Hematopoietic multipotent progenitor cell treated with erythropoietin and hydrocortisone succinate and interleukin-3 and kit ligand, for 8 days (in vitro differentiated cells): ENCODE results near the gene ACSL6.

Experiments used
- DNase-seq: peaks from one replicate; pipeline ENCODE4 v3.0.0-alpha.2; 2015

The ACSL6 gene

GRCh38 chr5:132044207-132044606, 32.7 kb upstream of the ACSL6 start:
- DNase-seq: no peak

GRCh38 chr5:132037353-132037752, 25.9 kb upstream of the ACSL6 start:
- DNase-seq: no peak

- DNase-seq: no peak
These were observed 21.7 kb upstream of the ACSL6 start for GRCh38 chr5:132033122-132033521.

- no peak for DNase-seq
These were observed 20.7 kb upstream of the ACSL6 start for GRCh38 chr5:132032196-132032595.

- no peak for DNase-seq
These were observed 19.2 kb upstream of the ACSL6 start for GRCh38 chr5:132030610-132031009.

GRCh38 chr5:132029609-132030330, 18.3 kb upstream of the ACSL6 start:
- DNase-seq: no peak

GRCh38 chr5:132027027-132027426, 15.6 kb upstream of the ACSL6 start:
- DNase-seq: no peak

GRCh38 chr5:132026516-132027008, 15.1 kb upstream of the ACSL6 start:
- no peak for DNase-seq

GRCh38 chr5:132025403-132025971, 14.0 kb upstream of the ACSL6 start:
- no peak for DNase-seq

GRCh38 chr5:132024789-132025402, 13.4 kb upstream of the ACSL6 start:
- no peak for DNase-seq

GRCh38 chr5:132024117-132024435, 12.6 kb upstream of the ACSL6 start:
- DNase-seq: no peak

- no peak for DNase-seq
These were observed 12.0 kb upstream of the ACSL6 start for GRCh38 chr5:132023258-132024116.

- DNase-seq: no peak
These were observed 11.3 kb upstream of the ACSL6 start for GRCh38 chr5:132022737-132023136.

- no peak for DNase-seq
These were observed 10.2 kb upstream of the ACSL6 start for GRCh38 chr5:132021654-132022053.

- DNase-seq: no peak
These were observed 9.3 kb upstream of the ACSL6 start for GRCh38 chr5:132020568-132021339.

- DNase-seq: no peak
These were observed 8.5 kb upstream of the ACSL6 start for GRCh38 chr5:132019857-132020555.

- DNase-seq: no peak
These were observed 7.9 kb upstream of the ACSL6 start for GRCh38 chr5:132019337-132019736.

GRCh38 chr5:132017738-132018625, 6.5 kb upstream of the ACSL6 start:
- no peak for DNase-seq

GRCh38 chr5:132017316-132017715, 5.9 kb upstream of the ACSL6 start:
- no peak for DNase-seq

- DNase-seq: no peak
These were observed 5.3 kb upstream of the ACSL6 start for GRCh38 chr5:132016721-132017250.

GRCh38 chr5:132013711-132014110, 2.3 kb upstream of the ACSL6 start:
- DNase-seq: no peak
